Measurements from ENCODE around the gene ALDH16A1. TPM values are rescaled to one million over a fixed set of nuclear protein-coding genes. Genes with fewer than 3 reads are reported as not detected.
A peak's percentile ranks its signal among the peaks of the same experiment; 100 is the strongest.

The ALDH16A1 gene
- total and polyA plus RNA-seq, 2 of the 8 experiments (the other 6 are each of a cell fraction or from before 2014, with no cell fraction given): 30.5 to 34.3 TPM

- no peak overlapping the region for H2BK12ac ChIP-seq (ENCODE audit: low read depth, low read length)
- H3K56ac ChIP-seq (replicated peaks; ENCODE audit: insufficient read length, low read depth, low read length): no peak overlapping the region
- H3K23ac ChIP-seq (ENCODE audit: insufficient read length): no peak overlapping the region
- H2BK120ac ChIP-seq (replicated peaks; ENCODE audit: low read depth, low read length): no peak overlapping the region
- FAIRE-seq (no peak), DNase-seq (ENCODE audit: low read depth in 1 of 2, low spot score in 2 of 2) (no peak)
- H3K27ac ChIP-seq (ENCODE audit: low read depth, low read length): no peak overlapping the region
- POLR2A ChIA-PET (ENCODE audit: partially characterized antibody): interaction anchor here (0.7 to 4.1 kb wide), 6 partner anchors 9 to 114 kb away, joined by 3 to 13 read pairs (median 4); partner anchors contain the start of genes ALDH16A1, GFY, PIH1D1 and RCN3
- no peak overlapping the region for H4K91ac ChIP-seq (replicated peaks; ENCODE audit: insufficient read length, low read length)
- H3K4me1 ChIP-seq (replicated peaks in 1 of 4; ENCODE audit: control insufficient read depth in 3 of 4, insufficient read depth in 4 of 4, low read length in 3 of 4): peaks cover 0 to 13% (median 8%) of the 10 kb centered on the region in 4 experiments; a peak in 5 of 7 replicates
- H3K4me2 ChIP-seq (ENCODE audit: insufficient read depth in 1 of 2, low read depth in 2 of 2, low read length in 2 of 2): peak overlapping the region; percentile 53 to 73
- no peak overlapping the region for H2AK5ac ChIP-seq (ENCODE audit: low read depth, low read length)
- no peaks in the 10 kb centered on the region for H4K20me1 ChIP-seq (replicated peaks in 1 of 2; ENCODE audit: control insufficient read depth in 1 of 2, insufficient read depth in 2 of 2, low read length in 2 of 2)
- H4K8ac ChIP-seq (ENCODE audit: extremely low read depth, insufficient read depth, low read length): no peak overlapping the region; the same call in 1 of the 2 replicates
- H3K9ac ChIP-seq (replicated peaks in 1 of 4; ENCODE audit: extremely low read depth in 1 of 4, low read depth in 3 of 4, low read length in 3 of 4): no peak overlapping the region
- no peak overlapping the region for H2BK20ac ChIP-seq (ENCODE audit: low read length)
- CTCF ChIA-PET (ENCODE audit: partially characterized antibody): interaction anchor here (1.5 to 3.3 kb wide), 6 partner anchors 10 to 74 kb away, joined by 5 to 15 read pairs (median 8); partner anchors contain the start of genes GFY and PIH1D1
- H3K4ac ChIP-seq (replicated peaks; ENCODE audit: insufficient read length, low read depth, low read length): no peak overlapping the region
- no peaks in the 10 kb centered on the region for H3K9me3 ChIP-seq (ENCODE audit: insufficient read depth in 2 of 2, low read depth in 1 of 2, low read length in 1 of 2)
- H3K18ac ChIP-seq (ENCODE audit: extremely low read depth, low read length): no peak overlapping the region
- H2BK5ac ChIP-seq (ENCODE audit: low read depth, low read length): no peak overlapping the region
- no peaks in the 10 kb centered on the region for H3K79me1 ChIP-seq (ENCODE audit: low read depth, low read length)
- H2AFZ ChIP-seq (ENCODE audit: low read length): no peak overlapping the region
- H4K5ac ChIP-seq (ENCODE audit: insufficient read length, low read depth, low read length): no peak overlapping the region
- no peak overlapping the region for H2BK15ac ChIP-seq (ENCODE audit: low read length)
- H3K27me3 ChIP-seq (replicated peaks in 1 of 4; ENCODE audit: control insufficient read depth in 3 of 4, extremely low read depth in 1 of 4, insufficient read depth in 3 of 4, low read length in 3 of 4): peaks cover 25 to 48% (median 43%) of the 10 kb centered on the region in 4 experiments
- peaks cover 20% of the 10 kb centered on the region; the same call in 1 of the 2 replicates for H3K23me2 ChIP-seq (ENCODE audit: low read depth, low read length)
- no peaks in the 10 kb centered on the region for H3K79me2 ChIP-seq (ENCODE audit: control insufficient read depth in 1 of 2, insufficient read depth in 2 of 2, low read length in 2 of 2)
- H3K4me3 ChIP-seq (ENCODE audit: extremely low read depth in 1 of 4, insufficient read depth in 2 of 4, low read depth in 3 of 4, low read length in 4 of 4): peak overlapping the region; percentile 39 to 57 (median 50)
- no peak overlapping the region for H3K14ac ChIP-seq (ENCODE audit: insufficient read length)
- no peaks in the 10 kb centered on the region for H3K36me3 ChIP-seq (ENCODE audit: control insufficient read depth in 2 of 4, insufficient read depth in 4 of 4, low read length in 3 of 4)
- WGBS, 2 experiments (ENCODE audit: extremely low coverage in 1 of 2, insufficient coverage in 1 of 2, insufficient read length in 1 of 2, insufficient replicate concordance in 2 of 2, low coverage in 1 of 2, low lambda C conversion rate in 2 of 2, missing lambda C conversion rate in 1 of 2): 33% methylated on average over 18 of the region's 19 CpGs; no CpG with 5 or more reads in 1 of the 2 experiments
- 0 out of 2 replicates have a peak, but pooled peaks have one; percentile 31 for TF ChIP-seq SUZ12 (IDR thresholded peaks at IDR 0.05; ENCODE audit: low read length)
- no peak for TF ChIP-seq ZNF274 (IDR thresholded peaks at IDR 0.05; ENCODE audit: borderline replicate concordance, extremely low read depth, low read length)
Observed at GRCh38 chr19:49440439-49441209, 12.4 kb upstream of the ALDH16A1 start.

Data from H1 (cell line).